K562 (cell line): ENCODE data around the gene RREB1. TPM values are rescaled to one million over a fixed set of nuclear protein-coding genes. Genes with fewer than 3 reads are reported as not detected.
A peak's percentile ranks its signal among the peaks of the same experiment; 100 is the strongest.

ENCODE experiments used
- BRF1 ChIP-seq: IDR thresholded peaks from 3 replicates; pipeline ENCODE4 v1.6.1; 2011; ENCODE audit warnings: borderline replicate concordance, mild to moderate bottlenecking; ENCODE audit not compliant: insufficient read length; ENCODE audit errors: extremely low read depth
- CBX2 ChIP-seq: fragments of 200-600 bp; sonication (generic); IDR thresholded peaks from one replicate; pipeline ENCODE4 v1.6.1; 2012; ENCODE audit warnings: mild to moderate bottlenecking, low read length, inconsistent platforms; ENCODE audit not compliant: insufficient read depth, poor library complexity, severe bottlenecking
- COPS2 ChIP-seq: fragments of 450-650 bp; conservative IDR thresholded peaks from 2 replicates; pipeline ENCODE4 v1.6.1; 2016; ENCODE audit warnings: mild to moderate bottlenecking, moderate library complexity
- ETS2 ChIP-seq: IDR thresholded peaks from 2 replicates; pipeline ENCODE4 v1.6.1; 2016; ENCODE audit warnings: borderline replicate concordance, missing genetic modification characterization, mild to moderate bottlenecking, moderate library complexity, missing compliant biosample characterization; ENCODE audit not compliant: poor library complexity, severe bottlenecking
- GTF2F1 ChIP-seq: IDR thresholded peaks from 2 replicates; pipeline ENCODE4 v1.6.1; 2011; ENCODE audit warnings: low read depth, low read length, improper control_type of control experiment
- HMG20A ChIP-seq: fragments of 450-650 bp; formaldehyde crosslinking; conservative IDR thresholded peaks from 2 replicates; pipeline ENCODE4 v1.4.0; 2020; ENCODE audit warnings: mild to moderate bottlenecking, mixed read lengths
- NCOA6 ChIP-seq: fragments of 450-650 bp; IDR thresholded peaks from 2 replicates; pipeline ENCODE4 v1.6.1; 2017; ENCODE audit warnings: mild to moderate bottlenecking
- NUFIP1 ChIP-seq: fragments of 450-650 bp; IDR thresholded peaks from 2 replicates; pipeline ENCODE4 v1.6.1; 2018; ENCODE audit not compliant: partially characterized antibody
- SMARCA5 ChIP-seq: fragments of 450-650 bp; IDR thresholded peaks from 2 replicates; pipeline ENCODE4 v1.6.1; 2016
- ZFP30 ChIP-seq: fragments of 250-450 bp; sonication (Bioruptor Pico); IDR thresholded peaks from 2 replicates; pipeline ENCODE4 v1.8.0; 2022; ENCODE audit warnings: moderate library complexity, mild to moderate bottlenecking, inconsistent platforms, borderline replicate concordance
- ZFX ChIP-seq: sonication (generic); formaldehyde crosslinking; IDR thresholded peaks from 2 replicates; pipeline ENCODE4 v1.8.0; 2022; ENCODE audit warnings: mild to moderate bottlenecking, missing genetic modification reagents, moderate library complexity
- ZNF232 ChIP-seq: sonication (generic); formaldehyde crosslinking; IDR thresholded peaks from 2 replicates; pipeline ENCODE4 v1.8.0; 2022; ENCODE audit warnings: mild to moderate bottlenecking, missing genetic modification reagents
- ZNF347 ChIP-seq: fragments of 450-650 bp; formaldehyde crosslinking; IDR thresholded peaks from 2 replicates; pipeline ENCODE4 v1.4.0; 2020; ENCODE audit warnings: low read depth, mild to moderate bottlenecking, moderate library complexity
- ZNF436 ChIP-seq: fragments of 250-450, 450-650 bp; sonication (Bioruptor Pico); formaldehyde crosslinking; IDR thresholded peaks from 2 replicates; pipeline ENCODE4 v1.7.0; 2020; ENCODE audit warnings: mild to moderate bottlenecking
- ZNF695 ChIP-seq: fragments of 450-650 bp; formaldehyde crosslinking; IDR thresholded peaks from 2 replicates; pipeline ENCODE4 v1.4.0; 2020; ENCODE audit warnings: mild to moderate bottlenecking, moderate library complexity
- ZSCAN32 ChIP-seq: fragments of 450-650 bp; formaldehyde crosslinking; IDR thresholded peaks from 2 replicates; pipeline ENCODE4 v1.4.0; 2020; ENCODE audit warnings: mild to moderate bottlenecking, moderate library complexity
- polyA plus RNA-seq, 8 experiments: library from polyadenylated mRNA; depleted of rRNA in 4 of 8; stranded (reverse) in 5 of 8; unstranded in 3 of 8; fragments of >200 nt; fragmentation: Nextera tagmentation in 2 of 8; fragmentation: Illumina TruSeq in 1 of 8; extraction: Ambion mirVana in 2 of 8; extraction: Trizol in 1 of 8; gene quantifications; 2 replicates each; pipeline versions ENCODE4 v1.2.1 to v1.2.3, GENCODE V29; 2011 to 2014; ENCODE audit warnings: inconsistent platforms in 1 of 8, missing spikeins in 1 of 8
- total RNA-seq, 7 experiments: library from RNA; depleted of rRNA in 6 of 7; stranded (reverse); fragments of >200 nt in 6 of 7; fragmentation: Illumina TruSeq in 2 of 7; extraction: Trizol in 2 of 7; gene quantifications; 2 replicates each; pipeline versions ENCODE4 v1.2.1 to v1.2.3, GENCODE V29; 2011 to 2021; ENCODE audit warnings: low replicate concordance in 1 of 7
- TF ChIP-seq, protein P1 (sequence below): fragments of 450-650 bp; IDR thresholded peaks from 2 replicates; pipeline ENCODE4 v1.6.1; 2017; ENCODE audit warnings: mild to moderate bottlenecking, moderate library complexity
- TF ChIP-seq, protein P2 (sequence below): sonication (generic); formaldehyde crosslinking; IDR thresholded peaks from 2 replicates; pipeline ENCODE4 v1.5.0; 2020; ENCODE audit warnings: missing genetic modification reagents
- TF ChIP-seq, protein P3 (sequence below): fragments of 450-650 bp; formaldehyde crosslinking; conservative IDR thresholded peaks from 2 replicates; pipeline ENCODE4 v1.4.0; 2022; ENCODE audit warnings: mild to moderate bottlenecking, missing genetic modification characterization

Gene RREB1
- total and polyA plus RNA-seq, 9 of the 15 experiments (the other 6 are each of a cell fraction or from before 2014, with no cell fraction given) = 3.3 to 64.2 (median 19.3) TPM

DNA sequence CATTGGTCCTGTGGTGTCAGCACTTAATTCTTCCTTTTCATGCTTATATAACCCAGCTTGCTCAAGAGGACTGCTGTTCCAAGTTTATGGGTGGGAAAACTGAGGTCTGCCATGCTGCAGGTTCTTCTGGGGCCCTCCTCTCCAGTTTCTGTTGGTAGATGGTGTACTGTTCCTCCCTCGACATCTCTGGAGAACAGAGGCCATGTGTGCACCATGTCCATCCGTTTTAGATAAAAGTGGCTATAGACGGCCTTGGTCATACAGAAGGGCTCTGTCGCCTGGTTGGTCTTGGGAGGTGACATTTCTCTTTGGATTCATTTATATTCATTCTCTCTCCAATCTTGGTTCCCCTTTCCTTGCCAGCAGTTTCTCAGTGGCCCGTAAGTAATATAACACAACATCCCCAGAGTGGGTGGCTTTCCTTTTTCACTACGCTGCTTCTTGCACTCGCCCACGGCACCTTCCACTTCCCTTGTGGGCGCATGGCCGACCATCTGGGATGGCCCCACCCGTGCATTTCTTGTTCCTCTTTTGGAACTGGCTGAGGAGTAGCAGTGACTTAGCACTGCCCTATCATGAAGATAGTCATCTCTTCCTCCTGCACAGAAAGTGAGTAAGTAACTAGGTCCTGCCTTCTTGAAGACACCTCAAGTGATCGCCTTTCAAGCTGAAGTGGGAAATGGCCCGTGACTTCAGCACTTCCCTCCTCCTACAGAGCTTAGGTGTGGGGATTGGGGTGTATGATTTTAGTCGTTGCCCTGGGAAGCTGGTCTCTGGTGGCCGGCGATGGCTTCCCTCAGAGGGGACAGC is 94.2 kb downstream of the RREB1 start (continued):
- TF ChIP-seq ZFP30 (CRISPR knock-in tag) (no peak), NUFIP1 (no peak), HMG20A (CRISPR knock-in tag) (no peak), COPS2 (no peak), ZNF347 (CRISPR knock-in tag) (0 out of 2 replicates have a peak, but pooled peaks have one; percentile 10), ZSCAN32 (no peak), ZNF232 (peak; percentile 68; the same call in 1 of the 2 replicates), CBX2 (no peak), NCOA6 (no peak), BRF1 (no peak), ZFX (peak; percentile 60), ZNF695 (0 out of 2 replicates have a peak, but pooled peaks have one; percentile 58), ZNF436 (CRISPR knock-in tag) (peak; percentile 52; the same call in 1 of the 2 replicates), GTF2F1 (peak; percentile 52), SMARCA5 (peak; percentile 17; the same call in 1 of the 2 replicates), ETS2 (no peak)
- TF ChIP-seq, protein P1, sequence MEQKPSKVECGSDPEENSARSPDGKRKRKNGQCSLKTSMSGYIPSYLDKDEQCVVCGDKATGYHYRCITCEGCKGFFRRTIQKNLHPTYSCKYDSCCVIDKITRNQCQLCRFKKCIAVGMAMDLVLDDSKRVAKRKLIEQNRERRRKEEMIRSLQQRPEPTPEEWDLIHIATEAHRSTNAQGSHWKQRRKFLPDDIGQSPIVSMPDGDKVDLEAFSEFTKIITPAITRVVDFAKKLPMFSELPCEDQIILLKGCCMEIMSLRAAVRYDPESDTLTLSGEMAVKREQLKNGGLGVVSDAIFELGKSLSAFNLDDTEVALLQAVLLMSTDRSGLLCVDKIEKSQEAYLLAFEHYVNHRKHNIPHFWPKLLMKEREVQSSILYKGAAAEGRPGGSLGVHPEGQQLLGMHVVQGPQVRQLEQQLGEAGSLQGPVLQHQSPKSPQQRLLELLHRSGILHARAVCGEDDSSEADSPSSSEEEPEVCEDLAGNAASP = no peak
- TF ChIP-seq, protein P2, sequence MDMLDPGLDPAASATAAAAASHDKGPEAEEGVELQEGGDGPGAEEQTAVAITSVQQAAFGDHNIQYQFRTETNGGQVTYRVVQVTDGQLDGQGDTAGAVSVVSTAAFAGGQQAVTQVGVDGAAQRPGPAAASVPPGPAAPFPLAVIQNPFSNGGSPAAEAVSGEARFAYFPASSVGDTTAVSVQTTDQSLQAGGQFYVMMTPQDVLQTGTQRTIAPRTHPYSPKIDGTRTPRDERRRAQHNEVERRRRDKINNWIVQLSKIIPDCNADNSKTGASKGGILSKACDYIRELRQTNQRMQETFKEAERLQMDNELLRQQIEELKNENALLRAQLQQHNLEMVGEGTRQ (CRISPR knock-in tag) = no peak
- TF ChIP-seq, protein P3, sequence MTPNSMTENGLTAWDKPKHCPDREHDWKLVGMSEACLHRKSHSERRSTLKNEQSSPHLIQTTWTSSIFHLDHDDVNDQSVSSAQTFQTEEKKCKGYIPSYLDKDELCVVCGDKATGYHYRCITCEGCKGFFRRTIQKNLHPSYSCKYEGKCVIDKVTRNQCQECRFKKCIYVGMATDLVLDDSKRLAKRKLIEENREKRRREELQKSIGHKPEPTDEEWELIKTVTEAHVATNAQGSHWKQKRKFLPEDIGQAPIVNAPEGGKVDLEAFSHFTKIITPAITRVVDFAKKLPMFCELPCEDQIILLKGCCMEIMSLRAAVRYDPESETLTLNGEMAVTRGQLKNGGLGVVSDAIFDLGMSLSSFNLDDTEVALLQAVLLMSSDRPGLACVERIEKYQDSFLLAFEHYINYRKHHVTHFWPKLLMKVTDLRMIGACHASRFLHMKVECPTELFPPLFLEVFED (CRISPR knock-in tag) = peak; percentile 92; the same call in 1 of the 2 replicates
